PC-3 (cell line): ENCODE data around the gene C1orf21. TPM values are rescaled to one million over a fixed set of nuclear protein-coding genes. Genes with fewer than 3 reads are reported as not detected.
A peak's percentile ranks its signal among the peaks of the same experiment; 100 is the strongest.
"Not testable (repeated sequence)": the region's sequence is repeated elsewhere in the genome, so short reads cannot be mapped to it uniquely, and the experiment has no call there.

Experiments used
- ATAC-seq: fragments of 200-7000 bp; cut with Tn5 transposase; 2 replicates; pipeline ENCODE4 v1.9.1; 2020; ENCODE audit warnings: mild to moderate bottlenecking, moderate library complexity
- Bru-seq: library from RNA; stranded (reverse); fragments of 400-500 nt; gene quantifications from one replicate; lab custom pipeline; 2021; lab: Mats Ljungman, UMichigan
- BruChase-seq, 2 experiments: library from RNA; stranded (reverse); fragments of 400-500 nt; gene quantifications; one replicate each; lab custom pipeline; 2021; lab: Mats Ljungman, UMichigan
- BruUV-seq: library from RNA; stranded (reverse); fragments of 400-500 nt; replicated peaks from 2 replicates; lab custom pipeline; 2021; lab: Mats Ljungman, UMichigan
- CTCF ChIA-PET: fragments of 300-600 bp; sonication (Branson Sonifier 250); formaldehyde crosslinking; loops from one replicate; lab custom pipeline; 2022; ENCODE audit warnings: antibody characterized with exemption; lab: Charles Lee
- POLR2A ChIA-PET: fragments of 300-600 bp; sonication (Branson Sonifier 250); formaldehyde crosslinking; loops from one replicate; lab custom pipeline; 2022; ENCODE audit warnings: antibody characterized with exemption; ENCODE audit not compliant: unreplicated experiment; lab: Charles Lee
- DNase-seq: peaks from one replicate; pipeline ENCODE4 v3.0.0-alpha.2; 2015
- H2AFZ ChIP-seq: fragments of 300-600 bp; sonication (generic); 2 replicates; pipeline ENCODE4 v1.6.0; 2016; ENCODE audit warnings: antibody characterized with exemption, low read length
- H3F3A ChIP-seq: fragments of 300-600 bp; sonication (generic); one replicate; pipeline ENCODE4 v1.6.0; 2017; ENCODE audit warnings: antibody characterized with exemption, low read length, control low read depth, mild to moderate bottlenecking; ENCODE audit not compliant: unreplicated experiment
- H3K27ac ChIP-seq: fragments of 300-600 bp; sonication (generic); 2 replicates; pipeline ENCODE4 v1.5.1; 2016; ENCODE audit warnings: mild to moderate bottlenecking, low read length
- H3K27me3 ChIP-seq: fragments of 300-600 bp; sonication (generic); 2 replicates; pipeline ENCODE4 v1.6.1; 2016; ENCODE audit warnings: low read length, mixed read lengths
- H3K36me3 ChIP-seq: fragments of 300-600 bp; sonication (generic); 2 replicates; pipeline ENCODE4 v1.6.1; 2016; ENCODE audit warnings: low read depth, mixed run types, low read length, mixed read lengths
- H3K4me1 ChIP-seq: fragments of 300-600 bp; sonication (generic); 2 replicates; pipeline ENCODE4 v1.5.1; 2016; ENCODE audit warnings: low read length; ENCODE audit not compliant: insufficient read depth
- H3K4me2 ChIP-seq: fragments of 300-600 bp; sonication (generic); 2 replicates; pipeline ENCODE4 v1.6.0; 2016; ENCODE audit warnings: low read length
- H3K4me3 ChIP-seq: fragments of 300-600 bp; sonication (generic); 2 replicates; pipeline ENCODE4 v1.5.1; 2016; ENCODE audit warnings: mild to moderate bottlenecking, low read length, mixed read lengths
- H3K79me2 ChIP-seq: fragments of 300-600 bp; sonication (generic); 2 replicates; pipeline ENCODE4 v1.6.1; 2017; ENCODE audit warnings: low read length, mixed read lengths
- H3K9ac ChIP-seq: fragments of 300-600 bp; sonication (generic); 2 replicates; pipeline ENCODE4 v1.6.0; 2016; ENCODE audit warnings: mild to moderate bottlenecking, low read length
- H3K9me2 ChIP-seq: fragments of 300-600 bp; sonication (generic); replicated peaks from 2 replicates; pipeline ENCODE4 v1.6.1; 2016; ENCODE audit warnings: mixed run types, low read length, mixed read lengths
- H3K9me3 ChIP-seq: fragments of 300-600 bp; sonication (generic); 2 replicates; pipeline ENCODE4 v1.6.1; 2016; ENCODE audit warnings: low read length, mixed read lengths
- H4K20me1 ChIP-seq: fragments of 300-600 bp; sonication (generic); 2 replicates; pipeline ENCODE4 v1.6.1; 2016; ENCODE audit warnings: low read length, mixed read lengths
- EZH2 ChIP-seq: fragments of 300-600 bp; sonication (generic); IDR thresholded peaks from one replicate; pipeline ENCODE4 v1.6.1; 2017; ENCODE audit warnings: antibody characterized with exemption, mild to moderate bottlenecking, low read length; ENCODE audit not compliant: unreplicated experiment
- EZH2phosphoT487 ChIP-seq: fragments of 300-600 bp; sonication (generic); IDR thresholded peaks from 2 replicates; pipeline ENCODE4 v1.6.1; 2018; ENCODE audit warnings: mild to moderate bottlenecking, antibody characterized with exemption, low read length, borderline replicate concordance
- intact Hi-C: fragments of 100-400 bp; cut with micrococcal nuclease; formaldehyde crosslinking; loops from 2 replicates; pipeline ENCODE4 v1.9.0; 2023
- long read RNA-seq: library from polyadenylated mRNA; unstranded; transcript quantifications from one replicate; pipeline ENCODE4 v2.0.0, GENCODE V29; 2021; ENCODE audit not compliant: unreplicated experiment
- total RNA-seq: library from RNA; depleted of rRNA; stranded (reverse); fragments of >200 nt; gene quantifications from 2 replicates; pipeline ENCODE4 v1.2.3, GENCODE V29; 2014; rRNA removed
- TF ChIP-seq, protein P1 (sequence below): fragments of 300-600 bp; sonication (generic); conservative IDR thresholded peaks from 2 replicates; pipeline ENCODE4 v1.5.1; 2017; ENCODE audit warnings: antibody characterized with exemption, low read depth, mild to moderate bottlenecking, low read length

C1orf21 gene, protein sequence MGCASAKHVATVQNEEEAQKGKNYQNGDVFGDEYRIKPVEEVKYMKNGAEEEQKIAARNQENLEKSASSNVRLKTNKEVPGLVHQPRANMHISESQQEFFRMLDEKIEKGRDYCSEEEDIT
- total RNA-seq, result 1.3 and 7.3 TPM in 2 replicates
- Bru-seq, nascent RNA, result percentile 37 among the genes with signal in this experiment
- percentile 29 among the genes with signal in this experiment for BruChase-seq, experiment 1, labeled RNA remaining after a 6-hour chase
- BruChase-seq, experiment 2, labeled RNA remaining after a 2-hour chase, result percentile 29 among the genes with signal in this experiment
- long read RNA-seq, full-length matches to known transcripts, result 6 of 7 reads
- long read RNA-seq, partial matches to known transcripts, result 0 of 7 reads
- long read RNA-seq, other reads (novel, unspliced or antisense), result 1 of 7 reads

DNA sequence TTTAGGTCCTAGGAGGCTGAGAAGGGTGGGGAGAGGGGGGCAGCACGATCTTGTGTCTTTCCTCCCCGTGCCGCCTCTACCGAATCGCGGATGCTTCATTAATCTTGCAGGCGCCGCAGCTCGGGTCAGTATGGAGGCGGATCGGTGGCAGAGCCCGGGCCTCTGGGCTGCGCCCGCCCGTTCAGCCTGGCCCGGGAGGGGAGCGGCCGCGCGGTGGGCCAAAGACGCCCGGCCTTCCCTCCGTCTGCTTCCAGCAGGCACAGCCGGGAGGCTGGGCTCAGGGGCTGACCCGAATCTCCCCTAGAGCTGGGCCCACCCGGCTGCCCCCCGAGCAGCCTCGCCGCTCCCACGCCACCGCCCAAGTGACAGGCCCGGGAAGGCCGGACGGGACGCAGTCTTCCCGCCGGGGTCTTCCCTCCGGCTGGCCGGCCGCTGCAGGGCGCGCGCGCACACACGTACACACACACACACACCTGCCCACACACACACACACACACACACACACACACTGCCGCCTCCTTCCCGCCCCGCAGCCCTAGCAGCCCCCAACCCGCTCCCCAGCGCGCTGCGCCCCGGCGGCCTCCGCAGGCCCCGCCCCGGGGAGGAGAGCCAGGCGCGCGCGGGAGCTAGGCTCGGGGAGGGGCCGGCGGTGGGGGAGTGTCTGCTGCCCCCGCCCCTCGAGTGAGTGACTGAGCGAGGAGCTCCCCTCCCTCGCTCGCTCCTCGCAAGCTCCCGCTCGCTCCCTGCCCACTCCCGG lies at the start of gene C1orf21:
Gene C1orf21 (plus strand): TSS at position 718 of the 757 bp plus-strand sequence. CDS start 90,481 bp downstream, outside the sequence.
- peak within 1 kb of the TSS; percentile 61 for H3K9ac ChIP-seq
- H3K27me3 ChIP-seq, result no peaks in the 10 kb centered on the region
- ChIA-PET CTCF (interaction anchor here (0.6 to 0.8 kb wide), 2 partner anchors 22 to 144 kb away, joined by 3 to 5 read pairs; no protein-coding TSS in a partner anchor), POLR2A (interaction anchor here (0.5 kb wide), 3 partner anchors 105 to 986 kb away, joined by 3 to 4 read pairs (median 3); no protein-coding TSS in a partner anchor)
- BruUV-seq, result no TSS peak
- H3K4me2 ChIP-seq, result peak within 1 kb of the TSS; percentile 97
- peaks cover 10% of the 10 kb centered on the region; the same call in 1 of the 2 replicates for H3K4me1 ChIP-seq
- DNase-seq (peak; percentile 73), ATAC-seq (peak; percentile 78)
- H3K36me3 ChIP-seq, result no peaks in the 10 kb centered on the region
- H3K4me3 ChIP-seq, result peak within 1 kb of the TSS; percentile 90
- no peaks in the 10 kb centered on the region for H3K9me2 ChIP-seq
- no peaks in the 10 kb centered on the region for H3F3A ChIP-seq
- no peak within 1 kb of the TSS for H3K27ac ChIP-seq
- no peaks in the 10 kb centered on the region for H3K9me3 ChIP-seq
- peak within 1 kb of the TSS; percentile 89 for H2AFZ ChIP-seq
- H4K20me1 ChIP-seq, result no peaks in the 10 kb centered on the region
- H3K79me2 ChIP-seq, result 0 out of 2 replicates have a peak, but pooled peaks cover 4% of the 10 kb centered on the region
- intact Hi-C loops, result loop anchor here (5.0 to 10.0 kb wide), 4 partner anchors 142 to 308 kb away; no protein-coding TSS in a partner anchor
- TF ChIP-seq, protein P1, sequence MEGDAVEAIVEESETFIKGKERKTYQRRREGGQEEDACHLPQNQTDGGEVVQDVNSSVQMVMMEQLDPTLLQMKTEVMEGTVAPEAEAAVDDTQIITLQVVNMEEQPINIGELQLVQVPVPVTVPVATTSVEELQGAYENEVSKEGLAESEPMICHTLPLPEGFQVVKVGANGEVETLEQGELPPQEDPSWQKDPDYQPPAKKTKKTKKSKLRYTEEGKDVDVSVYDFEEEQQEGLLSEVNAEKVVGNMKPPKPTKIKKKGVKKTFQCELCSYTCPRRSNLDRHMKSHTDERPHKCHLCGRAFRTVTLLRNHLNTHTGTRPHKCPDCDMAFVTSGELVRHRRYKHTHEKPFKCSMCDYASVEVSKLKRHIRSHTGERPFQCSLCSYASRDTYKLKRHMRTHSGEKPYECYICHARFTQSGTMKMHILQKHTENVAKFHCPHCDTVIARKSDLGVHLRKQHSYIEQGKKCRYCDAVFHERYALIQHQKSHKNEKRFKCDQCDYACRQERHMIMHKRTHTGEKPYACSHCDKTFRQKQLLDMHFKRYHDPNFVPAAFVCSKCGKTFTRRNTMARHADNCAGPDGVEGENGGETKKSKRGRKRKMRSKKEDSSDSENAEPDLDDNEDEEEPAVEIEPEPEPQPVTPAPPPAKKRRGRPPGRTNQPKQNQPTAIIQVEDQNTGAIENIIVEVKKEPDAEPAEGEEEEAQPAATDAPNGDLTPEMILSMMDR, result no peak
- TF ChIP-seq EZH2phosphoT487, result no peak
- TF ChIP-seq EZH2, result no peak

DNA sequence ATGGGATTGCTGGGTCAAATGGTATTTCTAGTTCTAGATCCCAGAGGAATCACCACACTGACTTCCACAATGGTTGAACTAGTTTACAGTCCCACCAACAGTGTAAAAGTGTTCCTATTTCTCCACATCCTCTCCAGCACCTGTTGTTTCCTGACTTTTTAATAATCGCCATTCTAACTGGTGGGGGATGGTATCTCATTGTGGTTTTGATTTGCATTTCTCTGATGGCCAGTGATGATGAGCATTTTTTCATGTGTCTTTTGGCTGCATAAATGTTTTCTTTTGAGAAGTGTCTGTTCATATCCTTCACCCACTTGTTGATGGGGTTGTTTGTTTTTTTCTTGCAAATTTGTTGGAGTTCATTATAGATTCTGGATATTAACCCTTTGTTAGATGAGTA lies 49.0 kb upstream of the C1orf21 start:
- BruUV-seq, H3K4me1 ChIP-seq, ATAC-seq, H3K9ac ChIP-seq, H3K79me2 ChIP-seq, H3K27me3 ChIP-seq, H3K9me2 ChIP-seq, DNase-seq, H3K36me3 ChIP-seq, CTCF ChIA-PET, POLR2A ChIA-PET, H4K20me1 ChIP-seq, H3K4me2 ChIP-seq, intact Hi-C loops, H3F3A ChIP-seq, H3K9me3 ChIP-seq, H3K27ac ChIP-seq, H3K4me3 ChIP-seq, H2AFZ ChIP-seq: not testable (repeated sequence)

DNA sequence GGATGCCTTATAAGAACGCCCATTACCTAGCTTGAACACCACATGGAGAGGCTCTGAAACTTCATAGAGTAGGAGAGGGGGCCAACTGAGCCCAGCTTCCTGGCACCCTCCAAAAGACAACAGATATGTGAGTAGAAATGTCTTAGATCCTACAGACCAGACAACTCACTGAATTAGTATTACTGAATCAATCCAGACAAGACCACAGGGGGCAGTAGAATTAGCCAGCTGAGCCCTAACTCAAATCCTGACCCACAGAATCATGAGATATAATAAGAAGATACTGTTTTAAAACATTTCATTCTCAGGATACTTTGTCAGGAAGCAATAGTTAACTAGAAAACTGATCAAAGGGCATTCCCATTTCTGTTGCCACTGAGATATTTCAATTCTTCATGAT lies 45.8 kb upstream of the C1orf21 start:
- BruUV-seq, result no TSS peak
- Histone ChIP-seq H3K4me3 (no peak overlapping the region), H3K79me2 (no peaks in the 10 kb centered on the region), H3K36me3 (no peaks in the 10 kb centered on the region), H2AFZ (no peak overlapping the region), H3K4me1 (no peaks in the 10 kb centered on the region), H3K27me3 (no peaks in the 10 kb centered on the region), H3K9ac (no peak overlapping the region), H4K20me1 (no peaks in the 10 kb centered on the region), H3K27ac (no peak overlapping the region), H3K4me2 (no peak overlapping the region), H3F3A (no peaks in the 10 kb centered on the region), H3K9me3 (no peaks in the 10 kb centered on the region), H3K9me2 (no peaks in the 10 kb centered on the region)
- TF ChIP-seq EZH2 (no peak), EZH2phosphoT487 (no peak)
- TF ChIP-seq, protein P1, result peak; percentile 41; the same call in 1 of the 2 replicates
- no peak for ATAC-seq
- intact Hi-C loops, result no loop called here
- DNase-seq, result no peak
- ChIA-PET POLR2A (no interaction called here), CTCF (no interaction called here)
